GM21528 (cell line): ENCODE data around the gene TMSB4X.

Experiments used
- ATAC-seq: cut with Tn5 transposase; IDR thresholded peaks from one replicate; pipeline ENCODE4 v1.9.1; 2021; ENCODE audit warnings: mild to moderate bottlenecking, moderate library complexity; ENCODE audit not compliant: unreplicated experiment, low FRiP score

TMSB4X gene

DNA sequence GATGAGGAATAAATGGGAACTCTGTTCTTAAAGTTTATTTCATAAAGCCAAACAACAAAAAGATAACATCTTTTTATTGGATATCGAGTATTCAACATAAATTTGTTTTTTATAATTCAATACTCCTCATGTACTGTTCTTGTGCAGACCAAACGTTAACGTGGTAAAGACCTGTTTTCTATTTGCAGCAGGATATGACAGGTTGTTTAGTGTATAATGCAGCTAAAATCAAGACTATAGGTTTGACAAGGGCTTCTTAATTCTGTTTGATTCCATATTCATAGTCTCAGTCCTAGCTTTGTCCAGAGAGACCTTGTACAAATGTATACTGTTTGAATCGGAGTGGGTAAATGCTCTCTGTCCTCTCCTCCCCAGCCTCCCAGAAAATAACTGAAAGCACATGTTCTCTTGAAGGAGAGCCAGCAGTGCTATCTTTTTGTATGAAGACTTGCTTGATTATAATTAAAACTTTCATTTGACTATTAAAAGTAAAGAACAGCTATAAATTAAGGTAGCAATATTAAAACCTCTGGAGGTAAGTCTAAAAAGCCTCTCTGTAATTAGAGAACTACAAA is 17.7 kb downstream of the TMSB4X start:
- ATAC-seq = no peak

DNA sequence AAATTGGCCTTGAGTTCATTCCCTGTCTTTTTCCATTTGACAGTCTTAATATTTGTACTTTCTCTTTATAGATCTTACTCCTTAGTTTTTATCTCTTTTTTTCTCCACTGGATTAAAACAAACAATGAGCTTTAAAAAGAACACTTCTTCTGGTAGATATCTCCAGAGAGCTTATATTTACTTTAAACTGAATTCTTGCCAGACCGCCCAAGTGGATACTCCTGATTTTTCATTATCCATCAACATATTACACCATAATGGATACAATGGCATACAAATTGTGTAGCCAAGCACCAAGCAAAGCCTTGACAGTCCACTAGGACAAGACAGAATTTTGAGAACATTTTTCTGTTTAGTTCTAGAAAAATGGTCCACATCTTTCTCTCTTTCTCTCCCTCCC is 18.9 kb downstream of the TMSB4X start:
- no peak for ATAC-seq

DNA sequence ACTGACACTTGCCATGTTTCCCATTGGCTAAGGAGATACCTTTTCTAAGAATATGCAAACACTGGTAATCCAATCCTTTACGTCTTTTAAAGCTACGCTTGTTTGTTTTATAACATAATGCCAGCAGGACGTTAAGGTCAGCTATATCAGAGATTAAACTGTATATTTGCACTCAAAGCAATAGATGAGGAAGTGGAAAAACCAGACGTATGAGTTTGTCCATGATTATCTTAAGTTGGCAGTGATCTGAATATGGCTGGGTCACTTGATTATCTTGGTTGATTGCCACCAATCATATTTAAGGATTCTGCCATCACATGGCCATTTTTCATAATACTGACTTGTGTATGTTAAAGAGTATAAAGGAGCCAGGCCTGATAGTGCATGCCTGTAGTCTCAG is 19.4 kb downstream of the TMSB4X start:
- no peak for ATAC-seq

DNA sequence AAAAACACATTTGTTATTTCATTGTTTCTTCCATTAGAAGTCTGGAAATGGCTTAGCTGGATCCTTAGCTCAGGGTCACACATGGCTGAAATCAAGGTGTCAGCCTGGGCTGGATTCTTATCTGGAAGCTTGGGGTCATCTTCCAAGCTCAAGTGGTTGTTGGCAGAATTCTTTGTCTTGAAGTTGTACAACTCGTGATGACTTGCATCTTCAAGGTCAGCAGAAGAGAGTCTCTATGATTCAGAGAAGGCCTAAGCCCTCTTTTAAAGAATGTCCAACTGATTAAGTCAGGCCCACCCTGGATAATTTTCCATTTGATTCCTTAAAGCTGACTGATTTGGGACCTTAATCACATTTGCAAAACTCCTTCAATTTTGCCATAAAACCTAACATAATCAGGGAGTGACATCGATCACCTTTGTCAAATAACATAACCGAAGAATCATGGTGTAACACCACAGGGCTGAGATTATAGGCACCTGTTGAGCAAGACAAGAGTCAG is 22.1 kb downstream of the TMSB4X start:
- ATAC-seq = no peak

DNA sequence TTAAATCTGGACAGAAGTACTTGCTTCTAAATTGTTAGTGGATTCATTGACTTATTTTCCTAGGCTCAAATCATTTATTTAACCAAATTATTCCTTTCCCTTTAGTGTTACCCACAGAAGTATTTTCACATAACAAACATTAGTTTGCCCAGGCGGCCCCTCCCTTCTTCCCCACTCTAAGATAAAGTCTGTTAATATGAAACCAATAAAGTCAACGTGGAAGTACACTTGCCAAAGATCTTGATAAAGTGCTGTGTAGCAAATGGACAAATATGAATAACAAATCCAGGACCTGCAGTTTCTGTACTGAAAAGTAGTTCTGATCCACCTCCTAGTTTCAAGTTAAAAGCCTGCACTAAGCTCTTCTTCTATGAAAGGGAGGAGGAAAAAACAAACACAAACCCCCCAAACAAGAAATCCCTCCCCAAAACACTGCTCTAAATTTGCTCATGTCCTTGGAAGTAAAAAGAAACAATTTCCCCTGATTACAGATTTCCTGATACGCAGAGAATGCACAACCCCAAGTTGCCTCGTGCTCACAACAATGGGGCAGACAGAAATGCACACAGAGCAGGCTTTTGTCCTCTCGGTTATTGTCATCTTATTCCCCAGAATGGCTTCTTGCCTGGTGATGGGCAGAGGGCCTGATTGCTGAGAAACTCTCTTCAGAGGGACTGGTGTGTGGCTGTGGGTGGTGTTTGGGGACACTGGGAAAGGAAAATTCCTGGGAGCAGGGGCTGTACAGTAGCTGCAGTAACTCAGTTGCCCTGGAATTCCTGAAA is 23.2 kb downstream of the TMSB4X start:
- no peak for ATAC-seq

DNA sequence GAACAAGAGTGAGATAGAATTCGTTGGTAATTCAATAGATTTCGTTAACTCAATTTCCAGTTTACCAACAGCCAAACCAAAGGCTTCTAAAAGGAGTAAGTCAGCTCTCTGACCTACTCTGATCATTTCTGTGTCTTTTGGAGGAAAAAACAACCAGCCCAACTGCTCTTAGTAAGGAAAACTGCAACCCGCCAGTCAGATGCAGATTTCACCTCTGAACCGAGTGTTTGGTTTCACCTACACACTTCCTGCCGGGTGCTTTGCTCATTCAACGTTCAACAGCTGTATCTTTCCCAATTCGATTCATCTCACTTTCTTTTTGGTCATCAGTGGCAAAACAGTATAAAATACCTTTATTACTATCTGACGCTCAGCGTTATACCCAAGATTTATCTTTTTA is 24.5 kb downstream of the TMSB4X start:
- ATAC-seq = no peak

DNA sequence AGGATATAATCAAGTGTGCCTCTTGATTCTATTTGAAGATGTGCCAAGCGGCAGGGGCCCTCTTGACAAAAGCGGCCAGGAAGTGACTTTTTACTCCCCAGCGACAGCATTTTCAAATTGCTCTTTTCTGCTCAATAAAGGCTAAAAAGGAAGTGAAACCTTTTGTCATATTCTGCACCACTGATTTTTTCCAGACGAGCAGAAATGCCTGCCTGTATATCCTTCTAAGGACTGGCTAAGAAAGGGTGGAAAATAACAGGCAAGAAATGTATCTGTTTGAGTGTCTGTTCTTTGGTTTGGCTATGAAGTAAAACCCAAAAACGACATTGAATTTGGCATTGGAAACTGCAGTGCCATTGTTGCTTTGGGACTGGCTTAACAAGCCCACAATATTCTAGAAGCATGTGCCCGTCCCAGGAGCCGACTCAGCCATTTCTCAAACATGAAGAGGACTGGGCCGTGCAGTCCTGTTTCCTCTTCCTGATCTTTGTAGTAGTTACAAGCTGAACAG is 25.4 kb downstream of the TMSB4X start:
- ATAC-seq = peak; percentile 39

DNA sequence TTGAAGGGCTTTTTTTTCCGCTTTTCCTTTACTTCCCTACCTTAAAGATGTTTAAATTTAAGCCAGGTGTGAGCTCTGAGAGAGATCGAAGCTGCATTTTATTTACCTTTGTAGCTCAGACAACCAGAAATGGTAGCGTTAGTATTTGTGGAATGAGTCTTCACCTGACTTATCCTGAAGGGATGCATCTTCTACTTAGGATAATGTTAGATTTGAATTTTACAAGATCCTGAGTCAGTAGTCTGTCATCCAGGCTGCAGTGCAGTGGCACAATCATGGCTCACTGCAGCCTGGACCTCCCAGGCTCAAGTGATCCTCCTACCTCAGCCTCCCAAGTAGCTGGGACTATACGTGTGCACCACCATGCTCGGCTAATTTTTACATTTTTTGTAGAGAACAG is 26.2 kb downstream of the TMSB4X start:
- ATAC-seq = no peak

DNA sequence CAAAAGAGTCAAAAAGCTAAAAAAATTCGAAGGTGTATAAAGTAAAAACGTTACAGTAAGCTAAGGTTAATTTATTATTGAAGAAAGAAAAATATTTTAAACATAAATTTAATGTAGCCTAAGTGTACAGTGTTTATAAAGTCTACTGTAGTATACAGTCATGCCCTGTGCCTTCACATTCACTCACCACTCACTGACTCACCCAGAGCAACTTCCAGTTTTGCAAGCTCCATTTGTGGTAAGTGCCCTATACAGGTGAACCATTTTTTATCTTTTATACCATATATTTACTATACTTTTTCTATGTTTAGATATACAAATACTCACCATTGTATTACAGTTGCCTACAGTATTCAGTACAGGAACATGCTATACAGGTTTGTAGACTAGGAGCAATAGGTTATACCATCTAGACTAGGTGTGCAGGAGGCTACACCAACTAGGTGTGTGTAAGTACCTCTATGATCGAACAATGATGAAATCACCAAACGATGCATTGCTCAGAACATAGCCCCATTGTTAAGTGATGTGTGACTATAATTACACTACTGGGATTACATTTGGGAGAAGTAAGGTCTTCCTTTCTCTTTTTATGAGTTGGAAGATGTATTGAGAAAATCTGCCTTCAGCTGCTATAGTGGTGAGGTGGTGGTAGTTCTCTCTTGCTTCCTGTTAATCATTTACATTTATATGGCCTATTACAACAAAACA is 27.2 kb downstream of the TMSB4X start:
- no peak for ATAC-seq

DNA sequence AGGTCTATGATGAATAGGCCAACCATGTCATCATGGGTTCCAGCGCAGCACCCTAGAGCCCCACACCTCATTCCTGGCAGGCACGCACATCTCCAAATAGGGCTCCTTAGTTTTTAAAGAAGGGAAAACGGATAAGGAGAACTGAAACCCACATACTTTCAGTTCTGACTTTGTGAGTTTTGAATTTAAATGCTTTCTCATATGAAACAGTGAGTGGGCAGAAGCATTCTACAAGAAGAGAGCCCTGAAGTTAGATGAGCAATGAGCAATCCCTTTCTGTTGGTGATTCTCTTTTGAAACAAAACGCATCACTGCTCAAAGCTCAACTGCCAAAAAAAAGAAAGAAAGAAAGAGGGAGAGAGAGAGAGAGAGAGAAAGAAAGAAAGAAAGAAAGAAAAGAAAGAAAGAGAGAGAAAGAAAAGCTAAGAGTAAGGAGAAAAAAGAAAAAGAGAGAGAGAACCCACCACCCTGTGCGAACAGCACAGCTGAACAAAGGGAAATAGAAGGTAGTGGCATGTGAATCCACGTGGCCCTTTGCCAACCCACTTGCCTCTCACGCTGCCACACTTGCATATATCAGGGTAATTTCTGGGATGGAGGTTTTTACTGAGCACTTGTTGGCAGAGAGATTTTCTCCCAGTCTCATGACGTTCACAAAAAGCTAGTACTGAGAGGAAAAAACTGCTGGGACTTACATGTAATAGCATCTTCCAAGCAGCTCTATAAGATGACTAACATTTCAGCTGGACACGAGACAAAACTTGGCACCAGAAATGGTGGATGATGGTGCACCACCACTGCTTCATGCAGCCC is 31.0 kb downstream of the TMSB4X start:
- ATAC-seq = peak; percentile 58

DNA sequence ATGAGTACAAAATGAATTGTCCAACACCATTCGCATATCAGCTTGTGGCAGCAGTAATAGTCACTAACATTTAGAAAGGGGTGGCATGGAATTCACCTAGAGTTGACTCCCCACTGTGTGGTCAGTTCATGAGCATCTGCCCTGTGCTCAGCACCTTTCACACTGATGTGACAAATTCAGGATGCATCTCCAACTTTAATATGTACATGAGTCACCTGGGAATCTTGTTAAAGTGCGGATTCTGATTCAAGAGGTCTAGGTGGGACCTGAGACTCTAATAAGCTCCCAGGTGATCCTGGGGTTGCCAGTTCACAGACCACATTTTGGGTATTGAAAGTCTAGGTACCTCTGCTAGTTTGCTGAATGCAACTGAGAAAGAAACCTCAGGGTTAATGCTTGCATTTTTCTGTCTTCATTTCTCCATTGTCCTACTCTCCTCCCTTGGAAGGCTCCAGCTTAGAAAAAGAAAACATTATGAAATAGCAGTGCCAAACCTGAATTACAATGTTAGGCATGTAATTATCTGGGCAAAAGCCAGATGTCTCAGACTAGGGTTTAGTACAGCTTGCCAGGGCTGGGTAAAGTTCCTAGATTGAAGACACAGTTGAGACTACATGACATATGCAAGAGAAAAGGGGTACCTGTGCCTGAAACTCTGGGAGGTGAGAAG is 32.7 kb downstream of the TMSB4X start:
- ATAC-seq = no peak

DNA sequence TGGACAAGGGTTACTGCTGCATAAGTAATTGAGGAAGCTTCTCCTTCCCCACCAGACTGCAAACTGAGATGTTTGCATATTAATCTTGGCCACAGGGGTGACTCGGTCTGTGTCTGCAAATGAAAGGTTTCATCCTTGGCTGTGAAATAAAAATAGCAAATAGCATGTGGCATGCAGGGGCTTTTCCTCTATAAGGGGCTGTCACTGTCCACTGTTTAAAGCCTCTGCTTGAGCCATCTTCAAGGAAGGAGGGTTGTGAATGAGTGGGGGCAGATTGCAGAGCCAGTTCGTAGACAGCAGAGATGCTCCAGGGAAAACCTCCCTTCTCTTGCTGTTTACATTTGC is 33.3 kb downstream of the TMSB4X start:
- no peak for ATAC-seq

DNA sequence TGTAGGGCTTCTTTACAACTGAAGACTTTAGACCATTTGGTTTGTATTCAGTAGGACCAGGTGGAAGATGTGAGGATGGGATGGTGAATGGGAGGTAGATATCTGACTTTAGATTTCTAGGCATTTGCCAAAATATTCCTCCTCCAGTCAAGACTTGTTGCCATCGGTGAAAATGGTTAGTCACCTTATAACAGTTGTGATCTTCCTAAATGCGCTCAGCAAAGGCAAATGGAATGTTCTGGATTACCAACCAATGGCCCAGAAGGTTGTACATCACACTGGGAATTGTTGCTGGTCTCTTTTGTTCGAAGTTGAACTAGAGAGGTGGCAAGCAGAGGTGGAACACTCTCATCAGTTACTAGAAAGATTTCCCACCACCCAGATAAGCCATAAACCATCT is 33.9 kb downstream of the TMSB4X start:
- ATAC-seq = no peak

DNA sequence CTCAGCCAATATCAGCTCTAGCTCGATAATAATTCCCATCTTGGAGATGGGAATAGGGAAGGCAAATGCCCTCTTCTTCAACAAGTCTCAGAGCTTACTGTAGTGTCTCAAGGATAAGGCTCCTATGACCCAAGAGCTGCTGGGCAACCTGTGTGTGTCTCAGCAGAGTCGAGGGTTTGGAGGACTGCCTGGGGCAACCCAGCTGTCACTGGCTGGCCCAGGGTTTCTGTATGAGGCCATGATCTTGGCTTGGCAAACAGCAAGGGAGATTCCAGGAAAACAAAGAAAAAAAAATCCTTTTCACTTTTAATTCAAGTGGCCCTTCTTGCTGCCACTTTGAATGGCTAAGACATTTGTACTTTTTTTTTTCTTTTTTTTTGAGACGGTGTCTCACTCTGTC is 34.4 kb downstream of the TMSB4X start:
- no peak for ATAC-seq

DNA sequence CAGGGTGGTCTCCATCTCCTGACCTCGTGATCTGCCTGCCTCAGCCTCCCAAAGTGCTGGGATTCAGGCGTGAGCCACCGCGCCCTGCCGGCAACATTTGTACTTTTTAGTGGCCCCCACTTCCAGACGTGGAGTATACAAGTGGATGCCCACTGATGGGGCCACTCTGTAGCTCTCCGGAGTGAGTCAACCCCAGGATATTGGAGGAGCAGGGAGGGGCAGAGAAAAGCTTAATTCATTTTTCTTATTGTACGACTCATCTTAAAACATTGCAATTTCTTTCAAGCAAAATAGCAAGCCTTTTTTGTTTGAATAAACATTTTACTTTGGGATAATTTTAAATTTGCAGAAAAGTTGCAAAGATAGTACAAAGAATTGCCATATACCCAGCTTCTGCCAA is 34.9 kb downstream of the TMSB4X start:
- no peak for ATAC-seq

DNA sequence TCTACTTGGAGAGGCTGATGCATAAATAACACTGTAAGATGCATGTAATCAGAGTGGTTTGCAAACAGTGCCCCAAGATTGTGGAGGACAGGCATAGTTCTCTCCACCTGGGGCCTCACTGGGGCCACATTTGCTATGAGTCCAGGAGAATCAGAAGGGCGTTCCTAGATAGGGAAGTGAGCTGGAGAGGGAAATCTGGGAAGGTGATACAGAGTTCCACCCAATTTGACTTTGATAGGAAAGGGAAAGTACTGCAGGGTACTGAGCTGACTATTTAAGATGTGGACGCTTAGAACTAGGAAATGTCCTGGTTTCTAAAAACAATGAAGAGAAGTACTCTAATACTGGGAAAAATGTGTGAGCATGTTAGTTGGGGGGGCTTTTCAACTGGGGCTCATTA is 35.6 kb downstream of the TMSB4X start:
- no peak for ATAC-seq

DNA sequence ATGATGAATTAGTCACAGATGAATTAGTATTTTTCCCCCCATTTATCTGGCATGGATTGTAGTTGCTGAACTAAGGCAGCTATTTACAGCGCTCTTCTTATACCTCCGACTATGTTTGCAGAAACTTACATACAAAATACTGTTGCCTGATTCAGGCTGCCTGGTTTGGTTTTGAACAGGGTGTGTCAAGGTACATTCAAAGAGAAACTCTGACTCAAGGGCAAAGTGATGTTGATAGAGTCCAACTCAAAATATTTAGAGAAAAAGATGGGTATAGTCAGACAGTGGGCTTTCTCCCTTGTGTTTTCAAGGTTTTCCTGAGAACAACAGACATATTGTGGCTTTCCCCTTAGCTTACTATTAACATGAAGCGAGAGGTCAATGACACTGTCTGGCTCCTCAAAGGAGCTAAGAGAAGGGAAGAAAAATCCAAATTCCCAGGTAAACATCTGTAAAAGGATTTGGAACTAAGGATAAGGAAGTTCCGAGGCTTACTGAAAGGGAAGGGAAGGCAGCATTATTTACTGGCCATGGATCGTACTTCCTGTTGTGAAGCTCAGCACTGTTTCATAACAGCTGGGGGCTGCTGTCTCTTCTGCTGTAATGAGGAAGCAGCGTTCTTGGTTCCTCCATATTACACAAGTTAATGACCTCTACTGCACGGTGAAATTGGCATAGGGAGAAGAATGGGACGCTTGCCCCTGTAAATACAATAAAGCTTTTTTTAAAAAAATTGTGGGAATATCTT is 38.6 kb downstream of the TMSB4X start:
- ATAC-seq = peak; percentile 88

DNA sequence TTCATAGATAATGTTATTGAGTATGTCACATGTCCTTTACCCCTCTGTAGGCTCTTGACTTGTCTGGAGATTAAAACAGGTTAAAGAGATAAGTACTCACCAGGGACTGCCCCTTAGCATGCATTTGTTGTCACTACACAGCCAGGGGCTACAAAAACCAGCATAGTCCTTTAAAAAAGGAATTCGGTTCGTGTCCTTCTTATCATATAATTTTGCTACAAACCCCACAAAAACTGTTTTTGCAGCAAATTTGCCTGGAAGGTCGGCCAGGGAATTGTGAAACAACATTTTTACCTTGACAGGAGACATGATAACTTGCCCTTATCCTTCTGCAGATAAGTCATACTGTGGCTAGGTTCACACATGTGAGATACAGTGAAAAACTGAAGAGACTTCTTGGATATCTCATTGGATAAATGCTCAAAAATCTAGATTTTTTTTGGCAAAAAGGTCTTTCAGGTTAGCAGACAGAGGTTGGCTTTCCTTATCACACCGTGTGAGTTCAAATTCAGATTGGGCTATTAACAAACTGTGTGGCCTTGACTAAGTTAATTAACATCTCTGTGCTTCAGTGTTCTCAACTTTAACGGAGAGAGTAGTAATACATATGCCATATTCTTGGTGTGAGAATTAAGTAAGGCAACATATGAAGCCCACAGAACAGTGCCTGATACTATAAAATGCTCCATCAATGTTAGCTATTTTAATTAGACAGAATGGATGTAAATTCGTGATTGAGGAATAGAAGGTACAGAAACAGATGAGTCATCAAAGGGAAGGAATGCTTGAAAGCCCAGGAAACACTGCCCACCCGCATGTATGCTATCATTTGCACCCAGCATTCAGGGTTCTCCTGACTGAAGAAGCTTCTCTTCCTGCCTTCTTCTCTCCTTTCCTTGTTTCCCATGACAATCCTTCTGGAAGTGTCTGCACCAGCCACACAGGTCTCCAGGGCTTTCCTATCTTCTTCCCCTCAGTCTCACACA is 39.5 kb downstream of the TMSB4X start:
- ATAC-seq = peak; percentile 30
